Subcutaneous adipose tissue (tissue), 4 donors: ENCODE results near the gene HEATR1. TPM values are rescaled to one million over a fixed set of nuclear protein-coding genes. Genes with fewer than 3 reads are reported as not detected.

ENCODE experiments used
- total RNA-seq, 4 donors: library from RNA; depleted of rRNA; stranded (reverse); fragments of >200 nt; gene quantifications; one replicate each; pipeline ENCODE4 v1.1.0, GENCODE V29; 2016
- TF ChIP-seq, protein P1 (sequence below): fragments of 450-650 bp; IDR thresholded peaks from one replicate; pipeline ENCODE4 v1.5.1; 2016; ENCODE audit warnings: low read depth, mild to moderate bottlenecking, control low read depth, antibody characterized with exemption, moderate library complexity

Gene HEATR1, protein sequence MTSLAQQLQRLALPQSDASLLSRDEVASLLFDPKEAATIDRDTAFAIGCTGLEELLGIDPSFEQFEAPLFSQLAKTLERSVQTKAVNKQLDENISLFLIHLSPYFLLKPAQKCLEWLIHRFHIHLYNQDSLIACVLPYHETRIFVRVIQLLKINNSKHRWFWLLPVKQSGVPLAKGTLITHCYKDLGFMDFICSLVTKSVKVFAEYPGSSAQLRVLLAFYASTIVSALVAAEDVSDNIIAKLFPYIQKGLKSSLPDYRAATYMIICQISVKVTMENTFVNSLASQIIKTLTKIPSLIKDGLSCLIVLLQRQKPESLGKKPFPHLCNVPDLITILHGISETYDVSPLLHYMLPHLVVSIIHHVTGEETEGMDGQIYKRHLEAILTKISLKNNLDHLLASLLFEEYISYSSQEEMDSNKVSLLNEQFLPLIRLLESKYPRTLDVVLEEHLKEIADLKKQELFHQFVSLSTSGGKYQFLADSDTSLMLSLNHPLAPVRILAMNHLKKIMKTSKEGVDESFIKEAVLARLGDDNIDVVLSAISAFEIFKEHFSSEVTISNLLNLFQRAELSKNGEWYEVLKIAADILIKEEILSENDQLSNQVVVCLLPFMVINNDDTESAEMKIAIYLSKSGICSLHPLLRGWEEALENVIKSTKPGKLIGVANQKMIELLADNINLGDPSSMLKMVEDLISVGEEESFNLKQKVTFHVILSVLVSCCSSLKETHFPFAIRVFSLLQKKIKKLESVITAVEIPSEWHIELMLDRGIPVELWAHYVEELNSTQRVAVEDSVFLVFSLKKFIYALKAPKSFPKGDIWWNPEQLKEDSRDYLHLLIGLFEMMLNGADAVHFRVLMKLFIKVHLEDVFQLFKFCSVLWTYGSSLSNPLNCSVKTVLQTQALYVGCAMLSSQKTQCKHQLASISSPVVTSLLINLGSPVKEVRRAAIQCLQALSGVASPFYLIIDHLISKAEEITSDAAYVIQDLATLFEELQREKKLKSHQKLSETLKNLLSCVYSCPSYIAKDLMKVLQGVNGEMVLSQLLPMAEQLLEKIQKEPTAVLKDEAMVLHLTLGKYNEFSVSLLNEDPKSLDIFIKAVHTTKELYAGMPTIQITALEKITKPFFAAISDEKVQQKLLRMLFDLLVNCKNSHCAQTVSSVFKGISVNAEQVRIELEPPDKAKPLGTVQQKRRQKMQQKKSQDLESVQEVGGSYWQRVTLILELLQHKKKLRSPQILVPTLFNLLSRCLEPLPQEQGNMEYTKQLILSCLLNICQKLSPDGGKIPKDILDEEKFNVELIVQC (N-terminal part only)
- total RNA-seq: 10 to 100 TPM; 20.1 to 32.0 (median 25.3) TPM

DNA sequence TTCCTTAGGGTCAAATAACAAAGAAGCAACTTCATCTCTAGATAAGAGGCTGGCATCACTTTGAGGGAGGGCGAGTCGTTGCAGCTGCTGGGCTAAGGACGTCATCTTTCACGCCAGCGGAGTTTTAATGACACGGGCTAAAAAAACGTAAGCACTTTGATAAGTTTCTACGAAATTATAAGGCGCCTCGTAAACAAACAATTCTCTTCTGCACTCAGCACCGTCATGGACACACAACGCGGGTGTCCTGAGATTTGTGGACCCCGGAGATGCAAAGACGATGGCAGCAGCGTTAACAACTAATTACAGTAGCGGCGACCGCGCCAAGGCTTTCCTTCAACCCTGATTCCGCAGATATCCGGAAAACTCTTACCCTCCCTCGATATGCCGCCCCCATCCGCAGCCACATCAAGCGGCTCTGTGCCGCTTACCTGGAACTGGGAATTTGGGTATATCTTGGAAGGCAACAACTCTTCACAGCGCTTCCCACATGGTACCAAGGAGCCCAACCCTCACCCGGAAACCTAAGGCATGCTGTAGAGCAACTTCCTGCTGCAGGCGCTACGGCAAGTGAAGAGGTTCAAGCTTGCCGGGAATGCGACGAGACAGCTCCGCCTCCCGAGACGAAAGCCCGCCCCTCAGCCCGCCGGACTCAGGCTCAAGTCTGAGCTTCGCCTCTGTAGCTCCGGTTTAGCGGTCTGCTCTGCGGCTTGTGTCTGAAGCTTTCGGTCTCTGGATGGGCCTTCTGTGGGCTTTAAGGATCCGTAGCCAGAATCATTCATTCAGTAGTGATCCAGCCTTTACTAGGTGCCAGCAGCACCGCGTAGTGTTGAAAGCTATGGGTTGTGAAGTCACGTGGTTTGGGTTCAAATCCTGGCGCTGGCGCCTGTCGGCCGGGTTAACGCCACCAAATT, at the start of gene HEATR1:
HEATR1 (minus strand) TSS at position 526 of the 914 bp plus-strand sequence; CDS start at position 105, 421 bp downstream.
- TF ChIP-seq, protein P1, sequence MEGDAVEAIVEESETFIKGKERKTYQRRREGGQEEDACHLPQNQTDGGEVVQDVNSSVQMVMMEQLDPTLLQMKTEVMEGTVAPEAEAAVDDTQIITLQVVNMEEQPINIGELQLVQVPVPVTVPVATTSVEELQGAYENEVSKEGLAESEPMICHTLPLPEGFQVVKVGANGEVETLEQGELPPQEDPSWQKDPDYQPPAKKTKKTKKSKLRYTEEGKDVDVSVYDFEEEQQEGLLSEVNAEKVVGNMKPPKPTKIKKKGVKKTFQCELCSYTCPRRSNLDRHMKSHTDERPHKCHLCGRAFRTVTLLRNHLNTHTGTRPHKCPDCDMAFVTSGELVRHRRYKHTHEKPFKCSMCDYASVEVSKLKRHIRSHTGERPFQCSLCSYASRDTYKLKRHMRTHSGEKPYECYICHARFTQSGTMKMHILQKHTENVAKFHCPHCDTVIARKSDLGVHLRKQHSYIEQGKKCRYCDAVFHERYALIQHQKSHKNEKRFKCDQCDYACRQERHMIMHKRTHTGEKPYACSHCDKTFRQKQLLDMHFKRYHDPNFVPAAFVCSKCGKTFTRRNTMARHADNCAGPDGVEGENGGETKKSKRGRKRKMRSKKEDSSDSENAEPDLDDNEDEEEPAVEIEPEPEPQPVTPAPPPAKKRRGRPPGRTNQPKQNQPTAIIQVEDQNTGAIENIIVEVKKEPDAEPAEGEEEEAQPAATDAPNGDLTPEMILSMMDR: no peak

DNA sequence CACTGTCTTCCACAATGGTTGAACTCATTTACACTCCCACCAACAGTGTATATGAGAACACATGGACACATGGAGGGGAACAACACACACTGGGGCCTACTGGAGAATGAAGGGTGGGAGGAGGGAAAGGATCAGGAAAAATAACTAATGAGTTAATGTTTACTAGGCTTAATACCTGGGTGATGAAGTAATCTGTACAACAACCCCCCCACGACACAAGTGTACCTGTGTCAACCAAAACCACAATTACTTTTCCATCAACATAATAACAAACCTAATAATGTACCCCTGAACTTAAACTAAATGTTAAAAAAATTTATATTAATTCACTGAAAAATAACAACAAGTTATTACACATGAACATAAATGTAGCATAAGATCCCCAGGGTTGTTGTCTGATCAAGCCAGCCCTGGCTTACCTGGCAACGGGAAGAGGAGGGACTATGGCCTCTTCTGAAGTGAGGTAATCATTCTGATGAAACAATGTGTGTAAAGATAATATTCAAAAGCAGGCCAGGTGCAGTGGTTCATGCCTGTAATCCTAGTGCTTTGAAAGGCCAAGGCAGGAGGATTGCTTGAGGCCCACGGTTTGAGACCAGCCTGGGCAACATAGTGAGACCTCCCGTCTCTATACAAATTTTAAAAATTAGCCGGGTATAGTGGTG, 40.8 kb upstream of the HEATR1 start:
- TF ChIP-seq, protein P1: no peak

DNA sequence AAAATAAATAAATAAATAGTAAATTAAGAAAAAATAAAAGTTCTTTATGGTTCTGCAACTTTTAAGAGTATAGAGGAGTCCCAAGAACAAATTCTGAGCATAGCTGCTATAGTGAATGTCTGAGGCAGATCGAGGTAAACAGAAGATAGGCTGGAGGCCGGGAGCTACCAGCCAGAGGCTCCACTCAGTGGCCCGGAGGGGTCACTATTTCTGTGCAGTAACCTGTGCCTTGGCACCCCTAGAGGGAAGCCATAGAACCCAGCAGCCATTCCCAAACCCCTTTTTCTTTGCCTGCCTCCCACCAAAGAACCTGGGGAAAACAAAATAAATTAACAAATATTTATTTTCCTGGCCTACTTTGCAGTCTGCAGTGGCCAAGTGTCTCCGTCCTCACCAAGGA, 38.4 kb upstream of the HEATR1 start:
- TF ChIP-seq, protein P1: no peak

DNA sequence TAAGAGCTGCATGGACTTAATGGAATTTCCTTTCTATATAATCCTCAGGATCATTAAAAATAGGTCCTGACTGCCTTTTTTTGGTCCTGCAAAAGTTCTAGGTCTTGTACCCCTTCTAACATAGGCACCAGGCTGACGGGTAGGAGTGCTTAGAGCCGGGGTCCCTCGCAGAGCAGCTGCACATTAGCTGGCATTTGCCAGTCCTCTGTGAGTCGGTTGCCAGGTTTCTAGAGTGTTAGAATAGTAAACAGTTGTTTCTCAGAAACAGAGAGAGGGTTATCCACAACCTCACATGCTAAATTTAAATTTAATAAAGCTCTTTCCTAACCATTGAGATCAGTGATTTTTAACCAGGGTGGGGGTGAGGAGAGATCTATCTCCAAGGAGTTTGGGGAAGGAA, 35.4 kb upstream of the HEATR1 start:
- TF ChIP-seq, protein P1: no peak

DNA sequence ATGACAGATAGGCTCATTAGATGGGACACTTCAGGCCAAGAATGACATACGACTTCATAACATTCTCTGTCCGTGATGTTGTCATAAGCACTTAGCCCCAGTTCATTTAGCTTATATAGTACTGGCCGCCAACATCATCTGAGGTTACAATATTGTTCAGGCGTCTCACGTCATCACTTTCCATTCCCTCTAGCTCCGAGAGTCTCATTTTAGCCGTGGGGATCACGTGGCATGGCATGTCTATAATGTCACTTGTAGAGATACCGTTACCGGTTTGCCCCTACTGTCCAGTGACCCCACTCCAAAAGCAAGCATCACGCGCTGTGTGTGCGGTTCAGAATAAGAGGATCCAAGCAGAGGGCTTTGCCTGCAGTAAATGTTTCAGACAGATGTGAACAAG, 34.6 kb upstream of the HEATR1 start:
- TF ChIP-seq, protein P1: no peak

DNA sequence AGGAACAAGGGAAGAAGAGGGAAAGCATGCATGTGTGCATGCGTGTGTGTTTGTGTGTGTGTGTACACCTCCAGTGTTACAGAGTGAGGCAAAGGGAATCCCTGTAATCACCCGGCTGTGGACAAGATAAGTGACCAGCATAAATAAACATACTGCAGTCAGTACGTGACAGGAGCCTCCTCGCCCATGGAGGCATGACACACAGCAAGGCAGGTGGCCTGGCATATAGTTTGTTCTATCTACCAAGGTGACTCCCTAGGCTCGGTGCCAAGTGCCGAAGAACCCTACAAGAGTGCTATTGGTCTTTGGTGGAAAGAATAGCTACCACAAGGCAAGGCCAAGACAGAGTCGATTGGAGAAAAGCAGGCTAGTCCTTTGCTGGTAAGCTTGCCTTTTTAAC, 31.7 kb upstream of the HEATR1 start:
- TF ChIP-seq, protein P1: no peak
